Measurements from ENCODE around the gene C12orf42. TPM values are rescaled to one million over a fixed set of nuclear protein-coding genes. Genes with fewer than 3 reads are reported as not detected.

C12orf42 gene
- total RNA-seq, 1 experiment from 2014 or later: not detected

DNA sequence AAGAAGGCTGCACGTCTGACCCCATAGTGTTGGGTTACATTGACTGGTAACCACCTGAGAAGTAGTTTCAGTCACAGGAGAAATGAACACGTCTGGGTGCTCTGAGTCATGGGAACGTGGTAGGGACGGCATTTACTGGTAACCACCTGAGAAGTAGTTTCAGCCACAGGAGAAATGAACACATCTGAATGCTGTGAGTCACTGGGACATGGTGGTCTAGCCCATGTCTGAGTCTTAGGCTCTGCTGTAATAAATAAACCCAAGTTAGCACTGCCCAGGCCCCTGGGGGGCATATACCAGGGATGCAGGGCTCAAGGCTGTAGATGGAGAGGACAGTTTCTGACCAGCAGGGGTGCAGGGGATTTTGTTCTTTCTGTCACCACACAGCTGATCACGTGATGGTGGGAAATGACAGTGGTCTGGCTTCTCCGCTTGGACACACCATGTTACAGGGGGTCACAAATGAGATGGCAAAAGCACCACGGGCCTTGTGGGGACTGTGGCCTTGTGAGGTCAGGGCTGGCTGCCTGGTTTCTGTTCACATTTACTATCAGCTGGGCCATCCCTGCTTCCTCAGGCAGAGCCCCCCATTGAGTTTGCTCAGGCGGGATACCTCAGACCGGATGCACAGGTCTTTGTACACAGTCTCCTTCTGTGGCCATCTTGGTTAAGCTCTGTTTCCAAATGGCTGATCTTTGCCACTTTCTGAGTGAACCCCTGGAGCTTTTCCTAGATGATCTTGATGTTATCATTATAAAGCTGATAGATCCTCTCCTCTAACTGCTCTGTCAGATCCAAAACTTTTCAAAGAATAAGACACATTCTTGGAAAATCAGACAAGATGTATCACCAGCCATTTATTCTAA is 9.8 kb upstream of the C12orf42 start:
- Histone ChIP-seq H3K27me3 (ENCODE audit: control insufficient read depth, insufficient read depth, low read length) (no peaks in the 10 kb centered on the region), H3K36me3 (replicated peaks; ENCODE audit: control insufficient read depth, insufficient read depth, low read length) (no peaks in the 10 kb centered on the region), H3K4me3 (ENCODE audit: insufficient read depth, low read depth, low read length) (no peak overlapping the region)
- DNase-seq: no peak

DNA sequence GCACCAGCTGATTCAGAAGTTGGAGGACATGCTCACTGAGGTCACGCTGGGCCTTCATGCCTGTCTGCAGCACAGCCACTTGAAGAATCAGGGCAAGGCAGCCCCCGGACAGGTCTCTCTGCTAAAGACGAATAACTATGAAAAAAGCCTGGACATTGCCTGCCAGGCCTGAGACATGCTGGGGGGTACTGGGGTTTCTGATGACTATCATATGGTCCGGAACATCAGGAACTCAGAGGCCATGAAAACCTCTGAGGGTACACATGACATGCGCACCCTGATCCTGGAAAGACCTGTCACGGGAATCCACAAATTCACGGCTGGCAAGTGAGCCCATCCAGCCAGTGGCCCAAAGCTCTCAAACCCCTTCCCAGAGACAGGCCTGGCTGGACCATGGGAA is 8.8 kb upstream of the C12orf42 start:
- no peak for DNase-seq
- H3K27me3 ChIP-seq (ENCODE audit: control insufficient read depth, insufficient read depth, low read length): no peaks in the 10 kb centered on the region
- no peaks in the 10 kb centered on the region for H3K36me3 ChIP-seq (replicated peaks; ENCODE audit: control insufficient read depth, insufficient read depth, low read length)
- no peak overlapping the region for H3K4me3 ChIP-seq (ENCODE audit: insufficient read depth, low read depth, low read length)

GRCh38 chr12:103503546-103504480 is 8.0 kb upstream of the C12orf42 start:
- H3K27me3 ChIP-seq (ENCODE audit: control insufficient read depth, insufficient read depth, low read length): no peaks in the 10 kb centered on the region
- no peak overlapping the region for H3K4me3 ChIP-seq (ENCODE audit: insufficient read depth, low read depth, low read length)
- DNase-seq: peak; percentile 57
- H3K36me3 ChIP-seq (replicated peaks; ENCODE audit: control insufficient read depth, insufficient read depth, low read length): no peaks in the 10 kb centered on the region

- Histone ChIP-seq H3K36me3 (replicated peaks; ENCODE audit: control insufficient read depth, insufficient read depth, low read length) (no peaks in the 10 kb centered on the region), H3K27me3 (ENCODE audit: control insufficient read depth, insufficient read depth, low read length) (no peaks in the 10 kb centered on the region), H3K4me3 (ENCODE audit: insufficient read depth, low read depth, low read length) (no peak overlapping the region)
- DNase-seq: no peak
Measured at GRCh38 chr12:103501447-103501846, 5.7 kb upstream of the C12orf42 start.

DNA sequence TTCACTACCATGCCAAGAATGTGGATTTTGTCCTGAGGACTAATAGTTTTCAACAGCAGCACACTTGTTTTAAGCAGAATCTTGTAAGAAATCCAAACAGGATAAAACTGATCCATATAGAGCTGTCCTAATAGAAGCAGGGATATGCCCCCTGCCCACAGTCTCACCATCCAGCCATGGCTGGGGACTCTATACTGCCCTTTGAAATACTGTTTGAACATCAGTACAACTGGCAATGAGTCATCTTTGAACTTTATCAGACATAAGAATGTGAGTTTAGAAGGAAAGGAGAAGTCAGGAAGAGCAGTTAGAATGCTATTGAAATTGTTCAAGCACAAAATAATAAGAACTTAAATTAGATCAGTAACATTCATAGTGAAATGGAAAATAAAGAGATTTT is 3.8 kb upstream of the C12orf42 start:
- no peak for DNase-seq
- Histone ChIP-seq H3K36me3 (replicated peaks; ENCODE audit: control insufficient read depth, insufficient read depth, low read length) (no peaks in the 10 kb centered on the region), H3K27me3 (ENCODE audit: control insufficient read depth, insufficient read depth, low read length) (peaks cover 2% of the 10 kb centered on the region; the same call in 1 of the 2 replicates), H3K4me3 (ENCODE audit: insufficient read depth, low read depth, low read length) (no peak overlapping the region)

GRCh38 chr12:103498990-103499389 is 3.2 kb upstream of the C12orf42 start:
- peaks cover 4% of the 10 kb centered on the region; the same call in 1 of the 2 replicates for H3K27me3 ChIP-seq (ENCODE audit: control insufficient read depth, insufficient read depth, low read length)
- no peaks in the 10 kb centered on the region for H3K36me3 ChIP-seq (replicated peaks; ENCODE audit: control insufficient read depth, insufficient read depth, low read length)
- no peak for DNase-seq
- H3K4me3 ChIP-seq (ENCODE audit: insufficient read depth, low read depth, low read length): no peak overlapping the region

- Histone ChIP-seq H3K4me3 (ENCODE audit: insufficient read depth, low read depth, low read length) (peak overlapping the region; percentile 54), H3K27me3 (ENCODE audit: control insufficient read depth, insufficient read depth, low read length) (peaks cover 5% of the 10 kb centered on the region; the same call in 1 of the 2 replicates), H3K36me3 (replicated peaks; ENCODE audit: control insufficient read depth, insufficient read depth, low read length) (no peaks in the 10 kb centered on the region)
- DNase-seq: peak; percentile 45
Measured at GRCh38 chr12:103494734-103495468, 867 bp downstream of the C12orf42 start.

DNA sequence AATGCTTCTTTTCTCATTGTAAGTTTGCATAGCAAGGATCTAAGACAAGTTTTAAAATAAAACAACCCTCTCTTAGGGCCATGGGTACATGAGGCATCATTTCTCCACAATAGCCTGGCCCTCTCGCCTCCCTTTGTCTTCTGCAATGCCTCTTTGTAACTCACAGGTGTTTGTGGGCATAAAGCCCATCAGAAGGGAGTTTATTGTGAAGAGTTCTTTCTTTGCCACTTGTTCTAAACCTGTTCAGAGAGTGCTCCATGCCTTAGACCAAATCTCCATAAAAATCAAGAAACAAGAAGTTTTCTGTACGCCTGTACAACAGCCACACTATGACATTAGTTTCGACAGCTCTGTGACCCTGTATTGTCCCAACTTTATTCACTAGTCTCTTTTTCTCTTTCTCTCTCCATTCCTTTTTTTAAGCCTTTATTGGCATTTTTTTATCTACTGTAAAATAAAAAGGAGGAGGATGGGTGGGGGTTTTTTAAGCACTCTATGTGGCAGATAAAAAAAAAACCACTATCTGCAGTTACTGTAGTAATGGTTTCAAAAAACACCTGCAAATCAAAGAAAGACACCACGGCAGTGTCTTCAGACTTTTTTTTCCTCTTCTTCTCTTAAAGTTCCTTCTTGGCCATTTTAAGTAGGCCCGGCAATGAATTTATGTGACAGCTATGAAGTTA is 1.6 kb downstream of the C12orf42 start:
- Histone ChIP-seq H3K4me3 (ENCODE audit: insufficient read depth, low read depth, low read length) (no peak overlapping the region), H3K27me3 (ENCODE audit: control insufficient read depth, insufficient read depth, low read length) (peaks cover 5% of the 10 kb centered on the region; the same call in 1 of the 2 replicates), H3K36me3 (replicated peaks; ENCODE audit: control insufficient read depth, insufficient read depth, low read length) (no peaks in the 10 kb centered on the region)
- no peak for DNase-seq

- no peaks in the 10 kb centered on the region for H3K36me3 ChIP-seq (replicated peaks; ENCODE audit: control insufficient read depth, insufficient read depth, low read length)
- H3K4me3 ChIP-seq (ENCODE audit: insufficient read depth, low read depth, low read length): no peak overlapping the region
- peaks cover 5% of the 10 kb centered on the region; the same call in 1 of the 2 replicates for H3K27me3 ChIP-seq (ENCODE audit: control insufficient read depth, insufficient read depth, low read length)
- DNase-seq: no peak
Measured at GRCh38 chr12:103493199-103493598, 2.6 kb downstream of the C12orf42 start.

DNA sequence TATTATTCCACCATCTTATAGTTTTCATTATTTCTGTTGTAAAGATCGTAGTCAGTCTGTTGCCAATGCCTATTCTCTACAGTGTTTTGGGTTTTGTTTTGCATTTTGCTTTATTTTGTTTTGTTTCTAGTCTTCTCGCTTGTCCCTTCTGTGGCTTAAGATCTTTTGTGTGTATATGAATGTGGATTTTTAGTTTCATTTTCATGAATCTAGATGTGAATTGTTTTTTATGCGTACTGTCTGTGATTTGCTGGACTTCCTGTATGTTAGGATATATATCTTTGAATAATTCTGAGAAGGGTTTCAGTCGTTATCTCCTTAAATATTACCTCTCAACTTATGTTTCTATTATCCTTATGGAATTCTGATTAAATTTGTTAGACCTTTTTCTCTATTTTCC is 13.4 kb downstream of the C12orf42 start:
- DNase-seq: no peak
- Histone ChIP-seq H3K27me3 (ENCODE audit: control insufficient read depth, insufficient read depth, low read length) (no peaks in the 10 kb centered on the region), H3K4me3 (ENCODE audit: insufficient read depth, low read depth, low read length) (no peak overlapping the region), H3K36me3 (replicated peaks; ENCODE audit: control insufficient read depth, insufficient read depth, low read length) (no peaks in the 10 kb centered on the region)

GRCh38 chr12:103475073-103475472 is 20.7 kb downstream of the C12orf42 start:
- no peak for DNase-seq
- Histone ChIP-seq H3K36me3 (replicated peaks; ENCODE audit: control insufficient read depth, insufficient read depth, low read length) (no peaks in the 10 kb centered on the region), H3K27me3 (ENCODE audit: control insufficient read depth, insufficient read depth, low read length) (no peaks in the 10 kb centered on the region), H3K4me3 (ENCODE audit: insufficient read depth, low read depth, low read length) (no peak overlapping the region)

DNA sequence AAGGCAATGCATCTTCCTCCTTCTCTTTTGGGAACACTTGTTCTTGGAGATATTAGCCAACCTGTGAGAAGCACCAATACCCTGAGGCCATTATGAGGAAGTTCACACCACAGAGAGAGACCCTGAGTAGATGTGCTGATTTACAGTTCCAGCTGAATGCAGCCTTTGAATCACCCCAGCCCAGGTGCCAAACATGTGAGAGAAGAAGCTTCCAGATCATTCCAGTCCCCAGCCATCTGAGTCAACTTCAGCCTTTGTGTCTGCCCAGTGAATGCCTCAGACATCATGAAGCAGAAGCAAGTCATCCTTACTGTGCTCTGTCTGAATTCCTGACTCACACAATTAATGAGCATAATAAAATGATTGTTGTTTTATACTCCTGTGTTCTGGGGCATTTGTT is 25.1 kb downstream of the C12orf42 start:
- H3K27me3 ChIP-seq (ENCODE audit: control insufficient read depth, insufficient read depth, low read length): no peaks in the 10 kb centered on the region
- H3K4me3 ChIP-seq (ENCODE audit: insufficient read depth, low read depth, low read length): no peak overlapping the region
- no peaks in the 10 kb centered on the region for H3K36me3 ChIP-seq (replicated peaks; ENCODE audit: control insufficient read depth, insufficient read depth, low read length)
- DNase-seq: no peak

GRCh38 chr12:103469719-103470118 is 26.0 kb downstream of the C12orf42 start:
- no peaks in the 10 kb centered on the region for H3K36me3 ChIP-seq (replicated peaks; ENCODE audit: control insufficient read depth, insufficient read depth, low read length)
- H3K27me3 ChIP-seq (ENCODE audit: control insufficient read depth, insufficient read depth, low read length): no peaks in the 10 kb centered on the region
- H3K4me3 ChIP-seq (ENCODE audit: insufficient read depth, low read depth, low read length): no peak overlapping the region
- no peak for DNase-seq

- no peaks in the 10 kb centered on the region for H3K36me3 ChIP-seq (replicated peaks; ENCODE audit: control insufficient read depth, insufficient read depth, low read length)
Measured at GRCh38 chr12:103468837-103469236, 26.9 kb downstream of the C12orf42 start.

More at GRCh38 chr12:103468837-103469236, 26.9 kb downstream of the C12orf42 start:
- DNase-seq: no peak
- Histone ChIP-seq H3K27me3 (ENCODE audit: control insufficient read depth, insufficient read depth, low read length) (no peaks in the 10 kb centered on the region), H3K4me3 (ENCODE audit: insufficient read depth, low read depth, low read length) (no peak overlapping the region)
